ENCODE data around the gene FHOD3.

DNA sequence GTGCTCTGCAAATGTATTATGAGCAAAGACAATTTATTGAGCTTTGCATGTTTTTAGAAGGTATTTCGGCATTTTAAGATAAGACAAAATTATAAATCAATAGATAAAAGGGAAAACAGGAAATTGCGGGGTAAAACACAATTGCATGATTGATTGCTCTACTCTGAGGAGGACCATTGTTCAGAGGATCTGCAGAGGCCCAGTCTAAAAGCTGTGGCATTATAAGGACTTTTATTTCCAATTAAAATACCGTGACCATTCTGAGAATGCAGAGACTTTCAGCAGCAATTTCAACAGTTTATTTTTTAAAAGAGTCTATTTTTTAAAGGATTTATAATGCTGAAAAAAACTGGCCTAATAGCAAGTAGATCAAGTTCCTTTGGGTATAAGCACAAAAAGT lies 469.3 kb downstream of the FHOD3 start:
- no peak for TF ChIP-seq CTCF (IDR thresholded peaks at IDR 0.05 in 2 of 3, conservative IDR thresholded peaks at IDR 0.05 in 1 of 3; ENCODE audit: insufficient read depth in 2 of 3, low read depth in 1 of 3, low read length in 3 of 3)
- no peak for TF ChIP-seq SRF (CRISPR knock-in tag; IDR thresholded peaks at IDR 0.05)
- TF ChIP-seq BCLAF1 (IDR thresholded peaks at IDR 0.05; ENCODE audit: borderline replicate concordance in 1 of 2, control insufficient read depth in 1 of 2, low read depth in 2 of 2, low read length in 1 of 2): no peak
- no peak for TF ChIP-seq HMG20B (CRISPR knock-in tag; IDR thresholded peaks at IDR 0.05)
- no peak for TF ChIP-seq PRMT5 (CRISPR knock-in tag; IDR thresholded peaks at IDR 0.05)
- TF ChIP-seq POLR2A (conservative IDR thresholded peaks at IDR 0.05): no peak
- TF ChIP-seq RBFOX2 (IDR thresholded peaks at IDR 0.05; ENCODE audit: low read depth, low read length): no peak
- TF ChIP-seq GABPB1 (CRISPR knock-in tag; IDR thresholded peaks at IDR 0.05): no peak
- no peak for TF ChIP-seq MYNN (IDR thresholded peaks at IDR 0.05)
- no peak for TF ChIP-seq MYNN (CRISPR knock-in tag; IDR thresholded peaks at IDR 0.05)
- no peak for TF ChIP-seq ZNF274 (IDR thresholded peaks at IDR 0.05; ENCODE audit: borderline replicate concordance, low read depth, low read length)
- TF ChIP-seq HLTF (IDR thresholded peaks at IDR 0.05): no peak
- TF ChIP-seq ZNF354B (CRISPR knock-in tag; IDR thresholded peaks at IDR 0.05): no peak
- no peak for TF ChIP-seq NCOA2 (IDR thresholded peaks at IDR 0.05; ENCODE audit: partially characterized antibody in 2 of 2)
- TF ChIP-seq SMARCC2 (IDR thresholded peaks at IDR 0.05; ENCODE audit: low read depth): no peak

Measured in K562 (cell line).